K562 (cell line): ENCODE results near the gene H3-3A. TPM values are rescaled to one million over a fixed set of nuclear protein-coding genes. Genes with fewer than 3 reads are reported as not detected.
A peak's percentile ranks its signal among the peaks of the same experiment; 100 is the strongest.

Experiments used
- CBX5 ChIP-seq: IDR thresholded peaks from 2 replicates; pipeline ENCODE4 v1.6.1; 2014; ENCODE audit warnings: low read depth, borderline replicate concordance
- CHD4 ChIP-seq: fragments of 200-600 bp; sonication (generic); IDR thresholded peaks from 3 replicates; pipeline ENCODE4 v1.6.1; 2012; ENCODE audit warnings: low read depth, mild to moderate bottlenecking, mixed read lengths, low read length, inconsistent platforms; ENCODE audit not compliant: insufficient read depth, insufficient replicate concordance, poor library complexity, severe bottlenecking
- IRF1 ChIP-seq: sonication (generic); formaldehyde crosslinking; IDR thresholded peaks from 2 replicates; pipeline ENCODE4 v1.8.0; 2022; ENCODE audit warnings: missing genetic modification reagents, mild to moderate bottlenecking, borderline replicate concordance
- MTF1 ChIP-seq: fragments of 250-450 bp; sonication (Bioruptor Pico); IDR thresholded peaks from 2 replicates; pipeline ENCODE4 v1.9.0; 2021; ENCODE audit warnings: moderate library complexity, mild to moderate bottlenecking, inconsistent platforms, borderline replicate concordance
- PHF8 ChIP-seq: fragments of 200-600 bp; sonication (generic); IDR thresholded peaks from 2 replicates; pipeline ENCODE4 v1.6.1; 2012; ENCODE audit warnings: mixed run types, mild to moderate bottlenecking, inconsistent platforms, low read length, moderate library complexity, borderline replicate concordance
- RREB1 ChIP-seq: fragments of 250-450 bp; sonication (Bioruptor Pico); IDR thresholded peaks from 2 replicates; pipeline ENCODE4 v1.4.0; 2020
- TBP ChIP-seq: optimal IDR thresholded peaks from 2 replicates; pipeline ENCODE3; 2011; ENCODE audit warnings: low read depth, low read length, improper control_type of control experiment
- ZC3H11A ChIP-seq: IDR thresholded peaks from 2 replicates; pipeline ENCODE4 v1.6.1; 2012; ENCODE audit warnings: low read depth, low read length, improper control_type of control experiment
- ZNF311 ChIP-seq: fragments of 250-450 bp; sonication (Bioruptor Pico); IDR thresholded peaks from 2 replicates; pipeline ENCODE4 v1.4.0; 2020; ENCODE audit warnings: mild to moderate bottlenecking, moderate library complexity
- ZNF431 ChIP-seq: sonication (generic); formaldehyde crosslinking; IDR thresholded peaks from 2 replicates; pipeline ENCODE4 v1.8.0; 2022; ENCODE audit warnings: mild to moderate bottlenecking, missing genetic modification reagents
- ZNF592 ChIP-seq: fragments of 450-650 bp; IDR thresholded peaks from 2 replicates; pipeline ENCODE4 v1.6.1; 2017; ENCODE audit warnings: antibody characterized with exemption, mild to moderate bottlenecking
- ZNF79 ChIP-seq: fragments of 250-450 bp; sonication (Bioruptor Pico); IDR thresholded peaks from 2 replicates; pipeline ENCODE4 v1.4.0; 2020; ENCODE audit warnings: low read depth, mild to moderate bottlenecking, moderate library complexity
- ZNF830 ChIP-seq: fragments of 250-450 bp; sonication (Bioruptor Pico); IDR thresholded peaks from 2 replicates; pipeline ENCODE4 v1.5.0; 2021; ENCODE audit warnings: mild to moderate bottlenecking
- polyA plus RNA-seq, 8 experiments: library from polyadenylated mRNA; depleted of rRNA in 4 of 8; stranded (reverse) in 5 of 8; unstranded in 3 of 8; fragments of >200 nt; fragmentation: Nextera tagmentation in 2 of 8; fragmentation: Illumina TruSeq in 1 of 8; extraction: Ambion mirVana in 2 of 8; extraction: Trizol in 1 of 8; gene quantifications; 2 replicates each; pipeline versions ENCODE4 v1.2.1 to v1.2.3, GENCODE V29; 2011 to 2014; ENCODE audit warnings: inconsistent platforms in 1 of 8, missing spikeins in 1 of 8
- total RNA-seq, 7 experiments: library from RNA; depleted of rRNA in 6 of 7; stranded (reverse); fragments of >200 nt in 6 of 7; fragmentation: Illumina TruSeq in 2 of 7; extraction: Trizol in 2 of 7; gene quantifications; 2 replicates each; pipeline versions ENCODE4 v1.2.1 to v1.2.3, GENCODE V29; 2011 to 2021; ENCODE audit warnings: low replicate concordance in 1 of 7
- TF ChIP-seq, protein P1 (sequence below), 3 experiments: fragments of 200-800 bp in 1 of 3; sonication (Bioruptor generic) in 1 of 3; sonication (generic) in 1 of 3; formaldehyde crosslinking in 1 of 3; IDR thresholded peaks; 2 replicates each; pipeline versions ENCODE4 v1.6.1 to v1.8.0; 2016 to 2022; ENCODE audit warnings: mild to moderate bottlenecking in 2 of 3, missing compliant biosample characterization in 2 of 3, missing genetic modification characterization in 2 of 3, missing genetic modification reagents in 1 of 3

Gene H3-3A
- total and polyA plus RNA-seq, 9 of the 15 experiments (the other 6 are each of a cell fraction or from before 2014, with no cell fraction given): 426 to 1,083 (median 591) TPM

GRCh38 chr1:226062558-226063223 is at the start of gene H3-3A (continued):
- no peak for TF ChIP-seq ZNF830
- TF ChIP-seq IRF1 (CRISPR knock-in tag): peak; percentile 47; the same call in 1 of the 2 replicates
- TF ChIP-seq, protein P1, sequence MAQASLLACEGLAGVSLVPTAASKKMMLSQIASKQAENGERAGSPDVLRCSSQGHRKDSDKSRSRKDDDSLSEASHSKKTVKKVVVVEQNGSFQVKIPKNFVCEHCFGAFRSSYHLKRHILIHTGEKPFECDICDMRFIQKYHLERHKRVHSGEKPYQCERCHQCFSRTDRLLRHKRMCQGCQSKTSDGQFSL (CRISPR knock-in tag; IDR thresholded peaks at IDR 0.05): peak; percentile 28; the same call in 1 of the 2 replicates
- TF ChIP-seq, protein P1 (tag; IDR thresholded peaks at IDR 0.05): no peak; a peak in 1 of 4 replicates
- TF ChIP-seq CHD4: no peak
- no peak for TF ChIP-seq ZNF592
- no peak for TF ChIP-seq ZNF311 (CRISPR knock-in tag)
- TF ChIP-seq ZNF79 (CRISPR knock-in tag): no peak
- peak; percentile 61 for TF ChIP-seq PHF8
- TF ChIP-seq ZC3H11A: 0 out of 2 replicates have a peak, but pooled peaks have one; percentile 41
- peak; percentile 81; the same call in 1 of the 2 replicates for TF ChIP-seq RREB1 (CRISPR knock-in tag)
- peak; percentile 67; the same call in 1 of the 2 replicates for TF ChIP-seq ZNF431 (CRISPR knock-in tag)
- no peak for TF ChIP-seq MTF1 (CRISPR knock-in tag)
- TF ChIP-seq CBX5: 0 out of 2 replicates have a peak, but pooled peaks have one; percentile 44
- TF ChIP-seq TBP: peak; percentile 93
